Measurements from ENCODE around the gene CYP3A7. TPM values are rescaled to one million over a fixed set of nuclear protein-coding genes. Genes with fewer than 3 reads are reported as not detected.

CYP3A7 gene
- total RNA-seq, 1 experiment from 2014 or later, result not detected

GRCh38 chr7:99767662-99768061 is 32.7 kb upstream of the CYP3A7 start:
- DNase-seq (ENCODE audit: low read depth, low spot score) (no peak), ATAC-seq (no peak)
- in situ Hi-C loops (cut with HindIII; ENCODE audit: low pct_unique_long_range_greater_than_20kb, low sequenced_read_pairs), result no loop called here
- Histone ChIP-seq H3K9me3 (ENCODE audit: control insufficient read depth, insufficient read depth, low read depth, low read length) (no peaks in the 10 kb centered on the region), H3K36me3 (ENCODE audit: control insufficient read depth, insufficient read depth, low read length) (no peaks in the 10 kb centered on the region), H3K4me3 (ENCODE audit: low read depth in 2 of 2, low read length in 2 of 2) (no peak overlapping the region), H3K27ac (ENCODE audit: low read length) (no peak overlapping the region), H3K4me1 (ENCODE audit: control insufficient read depth, insufficient read depth, low read length) (no peaks in the 10 kb centered on the region), H3K27me3 (ENCODE audit: control insufficient read depth, insufficient read depth, low read length) (peaks cover 53% of the 10 kb centered on the region)
- CTCF ChIA-PET, result no interaction called here
- intact Hi-C loops (cut with micrococcal nuclease; ENCODE audit: unreplicated experiment), result no loop called here
- POLR2A ChIA-PET, result no interaction called here
- no peak for TF ChIP-seq TCF7L2 (IDR thresholded peaks at IDR 0.05; ENCODE audit: low read depth, low read length)
- TF ChIP-seq CTCF (IDR thresholded peaks at IDR 0.05), result no peak
- TF ChIP-seq, protein P1, sequence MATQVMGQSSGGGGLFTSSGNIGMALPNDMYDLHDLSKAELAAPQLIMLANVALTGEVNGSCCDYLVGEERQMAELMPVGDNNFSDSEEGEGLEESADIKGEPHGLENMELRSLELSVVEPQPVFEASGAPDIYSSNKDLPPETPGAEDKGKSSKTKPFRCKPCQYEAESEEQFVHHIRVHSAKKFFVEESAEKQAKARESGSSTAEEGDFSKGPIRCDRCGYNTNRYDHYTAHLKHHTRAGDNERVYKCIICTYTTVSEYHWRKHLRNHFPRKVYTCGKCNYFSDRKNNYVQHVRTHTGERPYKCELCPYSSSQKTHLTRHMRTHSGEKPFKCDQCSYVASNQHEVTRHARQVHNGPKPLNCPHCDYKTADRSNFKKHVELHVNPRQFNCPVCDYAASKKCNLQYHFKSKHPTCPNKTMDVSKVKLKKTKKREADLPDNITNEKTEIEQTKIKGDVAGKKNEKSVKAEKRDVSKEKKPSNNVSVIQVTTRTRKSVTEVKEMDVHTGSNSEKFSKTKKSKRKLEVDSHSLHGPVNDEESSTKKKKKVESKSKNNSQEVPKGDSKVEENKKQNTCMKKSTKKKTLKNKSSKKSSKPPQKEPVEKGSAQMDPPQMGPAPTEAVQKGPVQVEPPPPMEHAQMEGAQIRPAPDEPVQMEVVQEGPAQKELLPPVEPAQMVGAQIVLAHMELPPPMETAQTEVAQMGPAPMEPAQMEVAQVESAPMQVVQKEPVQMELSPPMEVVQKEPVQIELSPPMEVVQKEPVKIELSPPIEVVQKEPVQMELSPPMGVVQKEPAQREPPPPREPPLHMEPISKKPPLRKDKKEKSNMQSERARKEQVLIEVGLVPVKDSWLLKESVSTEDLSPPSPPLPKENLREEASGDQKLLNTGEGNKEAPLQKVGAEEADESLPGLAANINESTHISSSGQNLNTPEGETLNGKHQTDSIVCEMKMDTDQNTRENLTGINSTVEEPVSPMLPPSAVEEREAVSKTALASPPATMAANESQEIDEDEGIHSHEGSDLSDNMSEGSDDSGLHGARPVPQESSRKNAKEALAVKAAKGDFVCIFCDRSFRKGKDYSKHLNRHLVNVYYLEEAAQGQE (IDR thresholded peaks at IDR 0.05; ENCODE audit: insufficient read depth in 1 of 2, low read depth in 2 of 2, low read length in 1 of 2), result no peak
- TF ChIP-seq POLR2AphosphoS5 (IDR thresholded peaks at IDR 0.05; ENCODE audit: low read depth, low read length), result no peak
- TF ChIP-seq SIN3A (IDR thresholded peaks at IDR 0.05; ENCODE audit: borderline replicate concordance, insufficient read depth, low read depth, low read length), result no peak
- no TSS peak for BruUV-seq (replicated peaks)

DNA sequence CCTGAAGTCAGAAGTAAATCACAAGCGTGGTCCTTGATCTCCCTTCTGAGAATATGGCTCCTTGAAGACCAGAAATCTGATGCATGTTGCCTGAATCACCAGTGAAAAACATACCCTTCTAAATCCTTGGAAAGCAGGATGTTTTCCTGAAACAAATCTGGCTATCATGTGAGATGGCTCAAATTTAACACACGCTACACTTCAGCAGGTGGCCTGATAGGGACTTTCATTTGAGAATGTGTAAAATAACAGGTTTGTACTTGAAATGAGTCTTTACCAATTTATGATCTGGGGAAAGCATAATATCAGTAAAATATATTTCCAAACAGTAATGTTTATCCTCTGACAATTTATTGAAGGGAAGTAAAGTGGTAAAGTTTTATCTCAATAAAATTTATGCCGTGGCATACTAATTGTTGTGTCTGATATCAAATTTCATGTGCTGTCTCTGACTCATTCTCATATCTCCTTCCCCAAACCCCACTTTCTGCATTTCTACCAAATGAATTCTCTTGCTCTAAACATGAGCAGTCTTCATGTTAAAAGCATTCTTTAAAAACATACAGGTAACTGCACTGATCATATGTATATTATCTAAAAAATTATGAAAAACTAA is 31.6 kb upstream of the CYP3A7 start:
- intact Hi-C loops (cut with micrococcal nuclease; ENCODE audit: unreplicated experiment), result no loop called here
- no TSS peak for BruUV-seq (replicated peaks)
- POLR2A ChIA-PET, result no interaction called here

More for the DNA sequence above, 31.6 kb upstream of the CYP3A7 start:
- H3K27ac ChIP-seq (ENCODE audit: low read length), result no peak overlapping the region
- no peaks in the 10 kb centered on the region for H3K9me3 ChIP-seq (ENCODE audit: control insufficient read depth, insufficient read depth, low read depth, low read length)
- no peak overlapping the region for H3K4me3 ChIP-seq (ENCODE audit: low read depth in 2 of 2, low read length in 2 of 2)
- H3K36me3 ChIP-seq (ENCODE audit: control insufficient read depth, insufficient read depth, low read length), result no peaks in the 10 kb centered on the region
- TF ChIP-seq CTCF (IDR thresholded peaks at IDR 0.05) (no peak), SIN3A (IDR thresholded peaks at IDR 0.05; ENCODE audit: borderline replicate concordance, insufficient read depth, low read depth, low read length) (no peak), TCF7L2 (IDR thresholded peaks at IDR 0.05; ENCODE audit: low read depth, low read length) (no peak), POLR2AphosphoS5 (IDR thresholded peaks at IDR 0.05; ENCODE audit: low read depth, low read length) (no peak)
- TF ChIP-seq, protein P1 (IDR thresholded peaks at IDR 0.05; ENCODE audit: insufficient read depth in 1 of 2, low read depth in 2 of 2, low read length in 1 of 2), result no peak
- DNase-seq (ENCODE audit: low read depth, low spot score) (no peak), ATAC-seq (no peak)
- peaks cover 46% of the 10 kb centered on the region for H3K27me3 ChIP-seq (ENCODE audit: control insufficient read depth, insufficient read depth, low read length)
- H3K4me1 ChIP-seq (ENCODE audit: control insufficient read depth, insufficient read depth, low read length), result no peaks in the 10 kb centered on the region
- CTCF ChIA-PET, result no interaction called here
- in situ Hi-C loops (cut with HindIII; ENCODE audit: low pct_unique_long_range_greater_than_20kb, low sequenced_read_pairs), result no loop called here

Measured in Panc1 (cell line).